ENCODE data around the gene MAS1.

DNA sequence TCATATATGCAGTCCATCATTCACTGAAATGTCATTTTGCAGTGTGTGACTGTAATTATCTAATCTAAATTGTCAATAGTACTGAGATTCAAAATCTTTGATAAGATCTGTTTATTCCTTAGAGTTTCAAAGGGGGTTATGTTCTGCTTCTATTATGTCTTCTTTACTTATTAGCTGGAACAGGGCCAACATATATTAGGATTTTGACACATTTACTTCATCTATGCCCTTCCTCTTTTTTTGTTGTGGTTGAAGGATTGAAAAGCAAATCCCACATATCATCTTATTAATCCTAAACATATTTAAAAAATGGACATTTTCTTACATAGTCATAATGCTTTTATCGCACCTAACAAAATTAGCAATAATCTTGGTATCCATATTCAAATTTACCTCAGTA, 30.3 kb upstream of the MAS1 start:
- TF ChIP-seq EZH2phosphoT487 (IDR thresholded peaks at IDR 0.05; ENCODE audit: insufficient read depth, low read depth) (no peak), EZH2 (IDR thresholded peaks at IDR 0.05; ENCODE audit: insufficient read depth, poor library complexity, severe bottlenecking) (no peak)

All from GM23248 (cell line).